Measurements from ENCODE around the gene AP1S1. TPM values are rescaled to one million over a fixed set of nuclear protein-coding genes. Genes with fewer than 3 reads are reported as not detected.

AP1S1 gene
- total and polyA plus RNA-seq, 2 of the 13 experiments (the other 11 are each of a cell fraction or from before 2014, with no cell fraction given): 57.5 to 68.1 TPM

DNA sequence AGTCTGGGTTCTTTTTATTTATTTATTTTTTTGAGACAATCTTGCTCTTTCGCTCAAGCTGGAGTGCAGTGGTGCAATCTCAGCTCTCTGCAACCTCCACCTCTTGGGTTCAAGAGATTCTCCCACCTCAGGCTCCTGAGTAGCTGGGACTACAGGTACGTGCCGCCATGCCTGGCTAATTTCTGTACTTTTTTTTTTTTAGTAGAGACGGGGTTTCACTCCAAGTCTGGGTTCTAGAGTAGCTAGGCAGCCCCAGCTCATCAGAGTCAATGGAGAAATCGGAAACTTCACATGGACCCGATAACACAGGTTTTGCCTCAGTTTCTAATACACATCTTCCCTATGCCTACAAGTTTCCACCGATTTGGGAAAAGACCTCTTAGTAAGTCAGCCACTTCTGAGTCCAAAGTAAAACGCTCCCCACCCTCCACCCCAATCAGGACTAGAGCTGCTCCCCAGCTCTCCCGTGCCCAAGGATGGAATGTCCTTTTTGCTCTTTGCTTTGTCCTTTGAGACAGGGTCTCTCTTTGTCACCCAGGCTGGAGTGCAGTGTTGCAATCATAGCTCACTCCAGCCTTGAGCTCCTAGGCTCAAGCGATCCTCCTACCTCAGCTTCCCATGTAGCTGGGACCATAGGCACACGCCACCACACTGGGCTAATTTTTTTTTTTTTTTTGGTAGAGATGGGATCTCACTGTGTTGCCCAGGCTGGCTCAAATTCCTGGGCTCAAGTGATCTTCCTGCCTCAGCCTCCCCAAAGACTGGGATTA is 31.2 kb upstream of the AP1S1 start (continued):
- TF ChIP-seq, protein P1, sequence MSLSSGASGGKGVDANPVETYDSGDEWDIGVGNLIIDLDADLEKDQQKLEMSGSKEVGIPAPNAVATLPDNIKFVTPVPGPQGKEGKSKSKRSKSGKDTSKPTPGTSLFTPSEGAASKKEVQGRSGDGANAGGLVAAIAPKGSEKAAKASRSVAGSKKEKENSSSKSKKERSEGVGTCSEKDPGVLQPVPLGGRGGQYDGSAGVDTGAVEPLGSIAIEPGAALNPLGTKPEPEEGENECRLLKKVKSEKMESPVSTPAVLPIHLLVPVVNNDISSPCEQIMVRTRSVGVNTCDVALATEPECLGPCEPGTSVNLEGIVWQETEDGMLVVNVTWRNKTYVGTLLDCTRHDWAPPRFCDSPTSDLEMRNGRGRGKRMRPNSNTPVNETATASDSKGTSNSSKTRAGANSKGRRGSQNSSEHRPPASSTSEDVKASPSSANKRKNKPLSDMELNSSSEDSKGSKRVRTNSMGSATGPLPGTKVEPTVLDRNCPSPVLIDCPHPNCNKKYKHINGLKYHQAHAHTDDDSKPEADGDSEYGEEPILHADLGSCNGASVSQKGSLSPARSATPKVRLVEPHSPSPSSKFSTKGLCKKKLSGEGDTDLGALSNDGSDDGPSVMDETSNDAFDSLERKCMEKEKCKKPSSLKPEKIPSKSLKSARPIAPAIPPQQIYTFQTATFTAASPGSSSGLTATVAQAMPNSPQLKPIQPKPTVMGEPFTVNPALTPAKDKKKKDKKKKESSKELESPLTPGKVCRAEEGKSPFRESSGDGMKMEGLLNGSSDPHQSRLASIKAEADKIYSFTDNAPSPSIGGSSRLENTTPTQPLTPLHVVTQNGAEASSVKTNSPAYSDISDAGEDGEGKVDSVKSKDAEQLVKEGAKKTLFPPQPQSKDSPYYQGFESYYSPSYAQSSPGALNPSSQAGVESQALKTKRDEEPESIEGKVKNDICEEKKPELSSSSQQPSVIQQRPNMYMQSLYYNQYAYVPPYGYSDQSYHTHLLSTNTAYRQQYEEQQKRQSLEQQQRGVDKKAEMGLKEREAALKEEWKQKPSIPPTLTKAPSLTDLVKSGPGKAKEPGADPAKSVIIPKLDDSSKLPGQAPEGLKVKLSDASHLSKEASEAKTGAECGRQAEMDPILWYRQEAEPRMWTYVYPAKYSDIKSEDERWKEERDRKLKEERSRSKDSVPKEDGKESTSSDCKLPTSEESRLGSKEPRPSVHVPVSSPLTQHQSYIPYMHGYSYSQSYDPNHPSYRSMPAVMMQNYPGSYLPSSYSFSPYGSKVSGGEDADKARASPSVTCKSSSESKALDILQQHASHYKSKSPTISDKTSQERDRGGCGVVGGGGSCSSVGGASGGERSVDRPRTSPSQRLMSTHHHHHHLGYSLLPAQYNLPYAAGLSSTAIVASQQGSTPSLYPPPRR (CRISPR knock-in tag; IDR thresholded peaks at IDR 0.05; ENCODE audit: borderline replicate concordance): no peak
- TF ChIP-seq, protein P2, sequence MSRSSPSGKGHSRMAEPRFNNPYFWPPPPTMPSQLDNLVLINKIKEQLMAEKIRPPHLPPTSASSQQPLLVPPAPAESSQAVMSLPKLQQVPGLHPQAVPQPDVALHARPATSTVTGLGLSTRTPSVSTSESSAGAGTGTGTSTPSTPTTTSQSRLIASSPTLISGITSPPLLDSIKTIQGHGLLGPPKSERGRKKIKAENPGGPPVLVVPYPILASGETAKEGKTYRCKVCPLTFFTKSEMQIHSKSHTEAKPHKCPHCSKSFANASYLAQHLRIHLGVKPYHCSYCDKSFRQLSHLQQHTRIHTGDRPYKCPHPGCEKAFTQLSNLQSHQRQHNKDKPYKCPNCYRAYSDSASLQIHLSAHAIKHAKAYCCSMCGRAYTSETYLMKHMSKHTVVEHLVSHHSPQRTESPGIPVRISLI (CRISPR knock-in tag; IDR thresholded peaks at IDR 0.05; ENCODE audit: borderline replicate concordance): peak; percentile 87
- TF ChIP-seq KDM1A (CRISPR knock-in tag; IDR thresholded peaks at IDR 0.05): peak; percentile 19; the same call in 1 of the 2 replicates
- TF ChIP-seq ZNF367 (CRISPR knock-in tag; IDR thresholded peaks at IDR 0.05; ENCODE audit: borderline replicate concordance): no peak
- TF ChIP-seq ZFP62 (CRISPR knock-in tag; IDR thresholded peaks at IDR 0.05): no peak
- TF ChIP-seq ZNF501 (CRISPR knock-in tag; IDR thresholded peaks at IDR 0.05): peak; percentile 15; the same call in 1 of the 2 replicates
- TF ChIP-seq, protein P3, sequence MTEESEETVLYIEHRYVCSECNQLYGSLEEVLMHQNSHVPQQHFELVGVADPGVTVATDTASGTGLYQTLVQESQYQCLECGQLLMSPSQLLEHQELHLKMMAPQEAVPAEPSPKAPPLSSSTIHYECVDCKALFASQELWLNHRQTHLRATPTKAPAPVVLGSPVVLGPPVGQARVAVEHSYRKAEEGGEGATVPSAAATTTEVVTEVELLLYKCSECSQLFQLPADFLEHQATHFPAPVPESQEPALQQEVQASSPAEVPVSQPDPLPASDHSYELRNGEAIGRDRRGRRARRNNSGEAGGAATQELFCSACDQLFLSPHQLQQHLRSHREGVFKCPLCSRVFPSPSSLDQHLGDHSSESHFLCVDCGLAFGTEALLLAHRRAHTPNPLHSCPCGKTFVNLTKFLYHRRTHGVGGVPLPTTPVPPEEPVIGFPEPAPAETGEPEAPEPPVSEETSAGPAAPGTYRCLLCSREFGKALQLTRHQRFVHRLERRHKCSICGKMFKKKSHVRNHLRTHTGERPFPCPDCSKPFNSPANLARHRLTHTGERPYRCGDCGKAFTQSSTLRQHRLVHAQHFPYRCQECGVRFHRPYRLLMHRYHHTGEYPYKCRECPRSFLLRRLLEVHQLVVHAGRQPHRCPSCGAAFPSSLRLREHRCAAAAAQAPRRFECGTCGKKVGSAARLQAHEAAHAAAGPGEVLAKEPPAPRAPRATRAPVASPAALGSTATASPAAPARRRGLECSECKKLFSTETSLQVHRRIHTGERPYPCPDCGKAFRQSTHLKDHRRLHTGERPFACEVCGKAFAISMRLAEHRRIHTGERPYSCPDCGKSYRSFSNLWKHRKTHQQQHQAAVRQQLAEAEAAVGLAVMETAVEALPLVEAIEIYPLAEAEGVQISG (CRISPR knock-in tag; IDR thresholded peaks at IDR 0.05): peak; percentile 60; the same call in 1 of the 2 replicates
- TF ChIP-seq, protein P4, sequence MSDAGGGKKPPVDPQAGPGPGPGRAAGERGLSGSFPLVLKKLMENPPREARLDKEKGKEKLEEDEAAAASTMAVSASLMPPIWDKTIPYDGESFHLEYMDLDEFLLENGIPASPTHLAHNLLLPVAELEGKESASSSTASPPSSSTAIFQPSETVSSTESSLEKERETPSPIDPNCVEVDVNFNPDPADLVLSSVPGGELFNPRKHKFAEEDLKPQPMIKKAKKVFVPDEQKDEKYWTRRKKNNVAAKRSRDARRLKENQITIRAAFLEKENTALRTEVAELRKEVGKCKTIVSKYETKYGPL (CRISPR knock-in tag; IDR thresholded peaks at IDR 0.05): no peak
- no peak for TF ChIP-seq ZNF333 (CRISPR knock-in tag; IDR thresholded peaks at IDR 0.05; ENCODE audit: borderline replicate concordance)
- TF ChIP-seq CENPX (CRISPR knock-in tag; IDR thresholded peaks at IDR 0.05): no peak
- TF ChIP-seq, protein P5, sequence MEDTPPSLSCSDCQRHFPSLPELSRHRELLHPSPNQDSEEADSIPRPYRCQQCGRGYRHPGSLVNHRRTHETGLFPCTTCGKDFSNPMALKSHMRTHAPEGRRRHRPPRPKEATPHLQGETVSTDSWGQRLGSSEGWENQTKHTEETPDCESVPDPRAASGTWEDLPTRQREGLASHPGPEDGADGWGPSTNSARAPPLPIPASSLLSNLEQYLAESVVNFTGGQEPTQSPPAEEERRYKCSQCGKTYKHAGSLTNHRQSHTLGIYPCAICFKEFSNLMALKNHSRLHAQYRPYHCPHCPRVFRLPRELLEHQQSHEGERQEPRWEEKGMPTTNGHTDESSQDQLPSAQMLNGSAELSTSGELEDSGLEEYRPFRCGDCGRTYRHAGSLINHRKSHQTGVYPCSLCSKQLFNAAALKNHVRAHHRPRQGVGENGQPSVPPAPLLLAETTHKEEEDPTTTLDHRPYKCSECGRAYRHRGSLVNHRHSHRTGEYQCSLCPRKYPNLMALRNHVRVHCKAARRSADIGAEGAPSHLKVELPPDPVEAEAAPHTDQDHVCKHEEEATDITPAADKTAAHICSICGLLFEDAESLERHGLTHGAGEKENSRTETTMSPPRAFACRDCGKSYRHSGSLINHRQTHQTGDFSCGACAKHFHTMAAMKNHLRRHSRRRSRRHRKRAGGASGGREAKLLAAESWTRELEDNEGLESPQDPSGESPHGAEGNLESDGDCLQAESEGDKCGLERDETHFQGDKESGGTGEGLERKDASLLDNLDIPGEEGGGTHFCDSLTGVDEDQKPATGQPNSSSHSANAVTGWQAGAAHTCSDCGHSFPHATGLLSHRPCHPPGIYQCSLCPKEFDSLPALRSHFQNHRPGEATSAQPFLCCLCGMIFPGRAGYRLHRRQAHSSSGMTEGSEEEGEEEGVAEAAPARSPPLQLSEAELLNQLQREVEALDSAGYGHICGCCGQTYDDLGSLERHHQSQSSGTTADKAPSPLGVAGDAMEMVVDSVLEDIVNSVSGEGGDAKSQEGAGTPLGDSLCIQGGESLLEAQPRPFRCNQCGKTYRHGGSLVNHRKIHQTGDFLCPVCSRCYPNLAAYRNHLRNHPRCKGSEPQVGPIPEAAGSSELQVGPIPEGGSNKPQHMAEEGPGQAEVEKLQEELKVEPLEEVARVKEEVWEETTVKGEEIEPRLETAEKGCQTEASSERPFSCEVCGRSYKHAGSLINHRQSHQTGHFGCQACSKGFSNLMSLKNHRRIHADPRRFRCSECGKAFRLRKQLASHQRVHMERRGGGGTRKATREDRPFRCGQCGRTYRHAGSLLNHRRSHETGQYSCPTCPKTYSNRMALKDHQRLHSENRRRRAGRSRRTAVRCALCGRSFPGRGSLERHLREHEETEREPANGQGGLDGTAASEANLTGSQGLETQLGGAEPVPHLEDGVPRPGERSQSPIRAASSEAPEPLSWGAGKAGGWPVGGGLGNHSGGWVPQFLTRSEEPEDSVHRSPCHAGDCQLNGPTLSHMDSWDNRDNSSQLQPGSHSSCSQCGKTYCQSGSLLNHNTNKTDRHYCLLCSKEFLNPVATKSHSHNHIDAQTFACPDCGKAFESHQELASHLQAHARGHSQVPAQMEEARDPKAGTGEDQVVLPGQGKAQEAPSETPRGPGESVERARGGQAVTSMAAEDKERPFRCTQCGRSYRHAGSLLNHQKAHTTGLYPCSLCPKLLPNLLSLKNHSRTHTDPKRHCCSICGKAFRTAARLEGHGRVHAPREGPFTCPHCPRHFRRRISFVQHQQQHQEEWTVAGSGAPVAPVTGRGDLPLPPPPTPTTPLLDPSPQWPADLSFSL (CRISPR knock-in tag; IDR thresholded peaks at IDR 0.05): no peak
- no peak for TF ChIP-seq MATR3 (CRISPR knock-in tag; IDR thresholded peaks at IDR 0.05)

All from HepG2 (cell line).